K562 (cell line): Measurements from ENCODE around the gene CCDC68. TPM values are rescaled to one million over a fixed set of nuclear protein-coding genes. Genes with fewer than 3 reads are reported as not detected.

Experiments used
- ATAC-seq: fragments of 200-7000 bp; cut with Tn5 transposase; 3 replicates; pipeline ENCODE4 v1.9.1; 2020; ENCODE audit warnings: moderate library complexity
- BruUV-seq: library from RNA; stranded (reverse); fragments of 400-500 nt; replicated peaks from 2 replicates; lab custom pipeline; 2021; lab: Mats Ljungman, UMichigan
- CTCF ChIA-PET: fragments of 300-600 bp; formaldehyde crosslinking; extraction: SDS; loops from one replicate; lab custom pipeline; 2021; ENCODE audit warnings: low intra/inter-chr PET ratio; lab: Yijun Ruan, JAX
- POLR2A ChIA-PET: fragments of 300-600, 350-650 bp; sonication (Branson Sonifier 250); formaldehyde crosslinking; extraction: SDS; loops from one replicate; lab custom pipeline; 2021; ENCODE audit warnings: antibody characterized with exemption, inconsistent platforms; lab: Yijun Ruan, JAX
- DNase-seq, 4 experiments: peaks; one replicate each; pipeline versions ENCODE4 v3.0.0 to v3.0.0-alpha.2; 2011 to 2018; ENCODE audit warnings: low spot score in 3 of 4, mixed read lengths in 3 of 4; ENCODE audit errors: extremely low read depth in 1 of 4
- FAIRE-seq: peaks from 2 replicates; lab custom pipeline; 2011; peaks lifted over from hg19 to GRCh38; lab: Jason Lieb, UNC
- H2AFZ ChIP-seq: 2 replicates; pipeline ENCODE4 v1.6.0; 2011; ENCODE audit warnings: low read depth, low read length, control low read depth, inconsistent platforms
- H3K27ac ChIP-seq: fragments of 200-600 bp; 3 replicates; pipeline ENCODE4 v1.8.0; 2011; ENCODE audit warnings: low read depth, mild to moderate bottlenecking, control low read depth, inconsistent platforms, low read length, moderate library complexity, mixed read lengths; ENCODE audit errors: extremely low read depth
- H3K27me3 ChIP-seq, 2 experiments: fragments of 300-600 bp in 1 of 2; 2 replicates in 1 of 2; 3 replicates in 1 of 2; pipeline versions ENCODE4 v1.6.0 to v1.8.0; 2011; ENCODE audit warnings: inconsistent platforms in 2 of 2, low read length in 2 of 2, mild to moderate bottlenecking in 1 of 2, mixed read lengths in 1 of 2, moderate library complexity in 1 of 2; ENCODE audit not compliant: control insufficient read depth in 2 of 2, insufficient read depth in 2 of 2
- H3K36me3 ChIP-seq: fragments of 300-600 bp; 3 replicates; pipeline ENCODE4 v1.8.0; 2011; ENCODE audit warnings: mild to moderate bottlenecking, low read length, inconsistent platforms; ENCODE audit not compliant: control insufficient read depth, insufficient read depth
- H3K4me1 ChIP-seq, 2 experiments: fragments of 200-600 bp in 1 of 2; replicated peaks in 1 of 2; 2 replicates in 1 of 2; 3 replicates in 1 of 2; pipeline versions ENCODE4 v1.5.1 to v1.8.0; 2011; ENCODE audit warnings: inconsistent platforms in 2 of 2, low read length in 2 of 2, mild to moderate bottlenecking in 1 of 2, mixed read lengths in 1 of 2, moderate library complexity in 1 of 2; ENCODE audit not compliant: control insufficient read depth in 2 of 2, insufficient read depth in 2 of 2
- H3K4me2 ChIP-seq: 2 replicates; pipeline ENCODE4 v1.6.1; 2011; ENCODE audit warnings: low read length, control low read depth, inconsistent platforms, mixed read lengths; ENCODE audit not compliant: insufficient read depth
- H3K4me3 ChIP-seq: fragments of 200-600 bp; sonication (generic), shearing (Covaris generic); 2 replicates; pipeline ENCODE4 v1.5.1; 2016; ENCODE audit warnings: control low read depth, inconsistent platforms
- H3K79me2 ChIP-seq: fragments of 200-600 bp; 3 replicates; pipeline ENCODE4 v1.8.0; 2011; ENCODE audit warnings: low read length, inconsistent platforms; ENCODE audit not compliant: control insufficient read depth, insufficient read depth
- H3K9ac ChIP-seq, 2 experiments: 2 replicates each; pipeline versions ENCODE4 v1.6.0 to v1.6.1; 2011; ENCODE audit warnings: low read depth in 2 of 2, low read length in 2 of 2, control low read depth in 1 of 2, inconsistent platforms in 1 of 2, mild to moderate bottlenecking in 1 of 2, mixed read lengths in 1 of 2; ENCODE audit not compliant: insufficient read depth in 1 of 2
- H3K9me1 ChIP-seq: one replicate; pipeline ENCODE4 v1.6.0; 2011; ENCODE audit warnings: inconsistent platforms, mild to moderate bottlenecking, low read length, moderate library complexity; ENCODE audit not compliant: control insufficient read depth, insufficient read depth
- H3K9me3 ChIP-seq: replicated peaks from 2 replicates; pipeline ENCODE4 v1.5.1; 2011; ENCODE audit warnings: low read depth, low read length, inconsistent platforms; ENCODE audit not compliant: control insufficient read depth, insufficient read depth
- H4K20me1 ChIP-seq: replicated peaks from 2 replicates; pipeline ENCODE4 v1.6.1; 2011; ENCODE audit warnings: low read length, inconsistent platforms, mixed read lengths; ENCODE audit not compliant: control insufficient read depth, insufficient read depth
- ATF3 ChIP-seq, 2 experiments: fragments of 450-650 bp in 1 of 2; sonication (generic) in 1 of 2; formaldehyde crosslinking in 1 of 2; IDR thresholded peaks in 1 of 2; conservative IDR thresholded peaks in 1 of 2; 2 replicates each; pipeline versions ENCODE4 v1.6.1 to v1.8.1; 2016 to 2023; ENCODE audit warnings: mild to moderate bottlenecking in 2 of 2, moderate library complexity in 2 of 2, inconsistent platforms in 1 of 2, missing genetic modification reagents in 1 of 2
- EZH2 ChIP-seq: IDR thresholded peaks from 2 replicates; pipeline ENCODE4 v1.6.1; 2012; ENCODE audit warnings: low read depth, mild to moderate bottlenecking, inconsistent platforms, low read length, borderline replicate concordance
- FOXA1 ChIP-seq: fragments of 450-650 bp; IDR thresholded peaks from 2 replicates; pipeline ENCODE4 v1.6.1; 2016; ENCODE audit warnings: mild to moderate bottlenecking, borderline replicate concordance
- FUS ChIP-seq: fragments of 200-400 bp; formaldehyde crosslinking; optimal IDR thresholded peaks from 2 replicates; pipeline ENCODE3; 2017; ENCODE audit warnings: low read depth, low read length
- GABPB2 ChIP-seq: fragments of 250-450 bp; sonication (Bioruptor Pico); conservative IDR thresholded peaks from 2 replicates; pipeline ENCODE4 v1.5.1; 2021; ENCODE audit warnings: mild to moderate bottlenecking
- HBP1 ChIP-seq: fragments of 450-650 bp; formaldehyde crosslinking; IDR thresholded peaks from 2 replicates; pipeline ENCODE4 v1.4.0; 2022; ENCODE audit warnings: missing genetic modification characterization
- KAT7 ChIP-seq: sonication (generic); formaldehyde crosslinking; IDR thresholded peaks from 2 replicates; pipeline ENCODE4 v1.8.0; 2022; ENCODE audit warnings: missing genetic modification reagents, mild to moderate bottlenecking, borderline replicate concordance
- KLF1 ChIP-seq: fragments of 450-650 bp; IDR thresholded peaks from 2 replicates; pipeline ENCODE4 v1.6.1; 2016; ENCODE audit warnings: missing genetic modification characterization, missing compliant biosample characterization
- LARP7 ChIP-seq: fragments of 450-650 bp; IDR thresholded peaks from 2 replicates; pipeline ENCODE4 v1.6.1; 2016
- RBM22 ChIP-seq: fragments of 200-400 bp; formaldehyde crosslinking; IDR thresholded peaks from 2 replicates; pipeline ENCODE4 v1.6.1; 2018; ENCODE audit warnings: low read length, low read depth; ENCODE audit not compliant: poor library complexity, severe bottlenecking
- TGIF2 ChIP-seq: sonication (generic); formaldehyde crosslinking; IDR thresholded peaks from 2 replicates; pipeline ENCODE4 v1.8.1; 2022; ENCODE audit warnings: mild to moderate bottlenecking, missing genetic modification reagents, moderate library complexity
- ZNF609 ChIP-seq: sonication (generic); formaldehyde crosslinking; IDR thresholded peaks from 2 replicates; pipeline ENCODE4 v1.8.1; 2023; ENCODE audit warnings: missing genetic modification reagents, mild to moderate bottlenecking, borderline replicate concordance
- ZNF830 ChIP-seq: fragments of 250-450 bp; sonication (Bioruptor Pico); IDR thresholded peaks from 2 replicates; pipeline ENCODE4 v1.5.0; 2021; ENCODE audit warnings: mild to moderate bottlenecking
- WGBS: fragments of 100-300 bp; shearing (Covaris generic); methylation state at CpG from one replicate; pipeline ENCODE4 v1.1.6; 2016; ENCODE audit warnings: low coverage, mixed read lengths; ENCODE audit not compliant: insufficient coverage; ENCODE audit errors: missing lambda C conversion rate; 5-methylcytosine and 5-hydroxymethylcytosine counted together
- in situ Hi-C: fragments of 300-500 bp; cut with MboI; formaldehyde crosslinking; loops from 4 replicates; pipeline ENCODE4 v1.15.0; 2018; ENCODE audit warnings: inconsistent platforms, mixed read lengths
- intact Hi-C: fragments of 100-400 bp; cut with micrococcal nuclease; formaldehyde crosslinking; loops from 2 replicates; pipeline ENCODE4 v1.14.2; 2022
- polyA plus RNA-seq, 8 experiments: library from polyadenylated mRNA; depleted of rRNA in 4 of 8; stranded (reverse) in 5 of 8; unstranded in 3 of 8; fragments of >200 nt; fragmentation: Nextera tagmentation in 2 of 8; fragmentation: Illumina TruSeq in 1 of 8; extraction: Ambion mirVana in 2 of 8; extraction: Trizol in 1 of 8; gene quantifications; 2 replicates each; pipeline versions ENCODE4 v1.2.1 to v1.2.3, GENCODE V29; 2011 to 2014; ENCODE audit warnings: inconsistent platforms in 1 of 8, missing spikeins in 1 of 8
- total RNA-seq, 7 experiments: library from RNA; depleted of rRNA in 6 of 7; stranded (reverse); fragments of >200 nt in 6 of 7; fragmentation: Illumina TruSeq in 2 of 7; extraction: Trizol in 2 of 7; gene quantifications; 2 replicates each; pipeline versions ENCODE4 v1.2.1 to v1.2.3, GENCODE V29; 2011 to 2021; ENCODE audit warnings: low replicate concordance in 1 of 7

CCDC68 gene
- total and polyA plus RNA-seq, 9 of the 15 experiments (the other 6 are each of a cell fraction or from before 2014, with no cell fraction given), result 0.28 to 4.5 (median 1.4) TPM

GRCh38 chr18:54948350-54948837, 10.9 kb downstream of the CCDC68 start:
- Histone ChIP-seq H3K4me1 (peaks cover 0 to 11% of the 10 kb centered on the region in 2 experiments; a peak in 2 of 5 replicates), H3K4me2 (no peak overlapping the region), H3K9me3 (no peaks in the 10 kb centered on the region), H3K9me1 (no peaks in the 10 kb centered on the region), H3K36me3 (no peaks in the 10 kb centered on the region), H3K79me2 (no peaks in the 10 kb centered on the region), H3K4me3 (no peak overlapping the region), H2AFZ (peak overlapping the region; percentile 70), H3K27me3 (no peaks in the 10 kb centered on the region), H4K20me1 (no peaks in the 10 kb centered on the region), H3K9ac (no peak overlapping the region), H3K27ac (no peak overlapping the region)
- intact Hi-C loops, result no loop called here
- in situ Hi-C loops, result no loop called here
- POLR2A ChIA-PET, result no interaction called here
- BruUV-seq, result no TSS peak
- WGBS, result 51% methylated on average over 4 of the region's 4 CpGs
- ATAC-seq (no peak; the same call in 2 of the 3 replicates), FAIRE-seq (no peak), DNase-seq (no peak)
- CTCF ChIA-PET, result no interaction called here
- TF ChIP-seq KAT7 (CRISPR knock-in tag), result no peak
- TF ChIP-seq KLF1, result no peak
- no peak for TF ChIP-seq EZH2
- no peak for TF ChIP-seq HBP1 (CRISPR knock-in tag)
- TF ChIP-seq GABPB2 (CRISPR knock-in tag), result no peak
- no peak for TF ChIP-seq RBM22
- TF ChIP-seq ZNF609 (CRISPR knock-in tag), result no peak
- TF ChIP-seq FUS, result no peak
- no peak for TF ChIP-seq ZNF830 (CRISPR knock-in tag)
- TF ChIP-seq TGIF2 (CRISPR knock-in tag), result no peak
- TF ChIP-seq LARP7, result no peak
- no peak for TF ChIP-seq FOXA1
- no peak for TF ChIP-seq ATF3 (IDR thresholded peaks at IDR 0.05)
- no peak for TF ChIP-seq ATF3 (CRISPR knock-in tag; conservative IDR thresholded peaks at IDR 0.05)
